ENCODE measurements around the gene INO80. TPM values are rescaled to one million over a fixed set of nuclear protein-coding genes. Genes with fewer than 3 reads are reported as not detected.

The INO80 gene
- total RNA-seq, 2 experiments from 2014 or later = 22.2 to 25.1 TPM

GRCh38 chr15:40999190-40999589 is 116.9 kb downstream of the INO80 start:
- ChIA-PET CTCF (no interaction called here), POLR2A (interaction anchor here (0.5 kb wide), 1 partner anchor 10 kb away, joined by 3 read pairs; no protein-coding TSS in a partner anchor)
- ATAC-seq = no peak
- H3K4me3 Mint-ChIP-seq = no peak overlapping the region
- no peak for DNase-seq
- no peak overlapping the region for H3K27ac Mint-ChIP-seq
- no peaks in the 10 kb centered on the region for H3K27me3 Mint-ChIP-seq
- intact Hi-C loops (cut with DNase I, micrococcal nuclease) = no loop called here
- H3K4me1 Mint-ChIP-seq = no peaks in the 10 kb centered on the region
- H3K9me3 Mint-ChIP-seq (ENCODE audit: low read depth) = no peaks in the 10 kb centered on the region
- peaks cover 32% of the 10 kb centered on the region for H3K36me3 Mint-ChIP-seq (ENCODE audit: low read depth)

- Mint-ChIP-seq H3K27ac (no peak overlapping the region), H3K4me1 (peaks cover 8% of the 10 kb centered on the region), H3K27me3 (no peaks in the 10 kb centered on the region), H3K9me3 (ENCODE audit: low read depth) (no peaks in the 10 kb centered on the region), H3K4me3 (no peak overlapping the region), H3K36me3 (ENCODE audit: low read depth) (peaks cover 37% of the 10 kb centered on the region)
- ChIA-PET POLR2A (no interaction called here), CTCF (no interaction called here)
- no peak for DNase-seq
- intact Hi-C loops (cut with DNase I, micrococcal nuclease) = no loop called here
- no peak for ATAC-seq
These were observed 120.4 kb downstream of the INO80 start for GRCh38 chr15:40995656-40996055.

GRCh38 chr15:40992825-40993224 is 123.3 kb downstream of the INO80 start:
- H3K27me3 Mint-ChIP-seq = no peaks in the 10 kb centered on the region
- CTCF ChIA-PET = interaction anchor here (0.7 to 1.3 kb wide), 4 partner anchors 9 to 51 kb away, joined by 3 to 5 read pairs (median 3); no protein-coding TSS in a partner anchor
- ATAC-seq = no peak
- no peak overlapping the region for H3K4me3 Mint-ChIP-seq
- intact Hi-C loops (cut with DNase I, micrococcal nuclease) = no loop called here
- peaks cover 15% of the 10 kb centered on the region for H3K4me1 Mint-ChIP-seq
- POLR2A ChIA-PET = no interaction called here
- DNase-seq = no peak
- no peak overlapping the region for H3K27ac Mint-ChIP-seq
- no peaks in the 10 kb centered on the region for H3K9me3 Mint-ChIP-seq (ENCODE audit: low read depth)
- H3K36me3 Mint-ChIP-seq (ENCODE audit: low read depth) = peaks cover 40% of the 10 kb centered on the region

- DNase-seq = no peak
- POLR2A ChIA-PET = no interaction called here
- no peaks in the 10 kb centered on the region for H3K27me3 Mint-ChIP-seq
- no peak overlapping the region for H3K27ac Mint-ChIP-seq
- peaks cover 15% of the 10 kb centered on the region for H3K4me1 Mint-ChIP-seq
- CTCF ChIA-PET = interaction anchor here (0.7 to 1.3 kb wide), 4 partner anchors 9 to 51 kb away, joined by 3 read pairs; no protein-coding TSS in a partner anchor
- H3K36me3 Mint-ChIP-seq (ENCODE audit: low read depth) = peaks cover 40% of the 10 kb centered on the region
- H3K4me3 Mint-ChIP-seq = no peak overlapping the region
- H3K9me3 Mint-ChIP-seq (ENCODE audit: low read depth) = no peaks in the 10 kb centered on the region
- intact Hi-C loops (cut with DNase I, micrococcal nuclease) = no loop called here
- ATAC-seq = no peak
These were observed 123.8 kb downstream of the INO80 start for GRCh38 chr15:40992241-40992741.

- Mint-ChIP-seq H3K4me1 (peaks cover 15% of the 10 kb centered on the region), H3K27me3 (no peaks in the 10 kb centered on the region), H3K27ac (peak overlapping the region; percentile 61), H3K36me3 (ENCODE audit: low read depth) (peaks cover 42% of the 10 kb centered on the region), H3K4me3 (no peak overlapping the region), H3K9me3 (ENCODE audit: low read depth) (no peaks in the 10 kb centered on the region)
- ATAC-seq (no peak), DNase-seq (no peak)
- intact Hi-C loops (cut with DNase I, micrococcal nuclease) = no loop called here
- CTCF ChIA-PET = interaction anchor here (0.6 to 1.5 kb wide), 4 partner anchors 16 to 282 kb away, joined by 3 to 5 read pairs (median 3); no protein-coding TSS in a partner anchor
- POLR2A ChIA-PET = no interaction called here
These were observed 124.7 kb downstream of the INO80 start for GRCh38 chr15:40991355-40991754.

- peak overlapping the region; percentile 61 for H3K27ac Mint-ChIP-seq
- H3K27me3 Mint-ChIP-seq = no peaks in the 10 kb centered on the region
- peaks cover 15% of the 10 kb centered on the region for H3K4me1 Mint-ChIP-seq
- intact Hi-C loops (cut with DNase I, micrococcal nuclease) = no loop called here
- H3K36me3 Mint-ChIP-seq (ENCODE audit: low read depth) = peaks cover 41% of the 10 kb centered on the region
- CTCF ChIA-PET = interaction anchor here (0.8 to 1.5 kb wide), 4 partner anchors 13 to 87 kb away, joined by 3 to 5 read pairs (median 3); no protein-coding TSS in a partner anchor
- no peaks in the 10 kb centered on the region for H3K9me3 Mint-ChIP-seq (ENCODE audit: low read depth)
- POLR2A ChIA-PET = interaction anchor here (0.6 kb wide), 1 partner anchor 15 kb away, joined by 4 read pairs; no protein-coding TSS in a partner anchor
- ATAC-seq (peak; percentile 62), DNase-seq (peak; percentile 19)
- H3K4me3 Mint-ChIP-seq = no peak overlapping the region
These were observed 125.3 kb downstream of the INO80 start for GRCh38 chr15:40990789-40991188.

DNA sequence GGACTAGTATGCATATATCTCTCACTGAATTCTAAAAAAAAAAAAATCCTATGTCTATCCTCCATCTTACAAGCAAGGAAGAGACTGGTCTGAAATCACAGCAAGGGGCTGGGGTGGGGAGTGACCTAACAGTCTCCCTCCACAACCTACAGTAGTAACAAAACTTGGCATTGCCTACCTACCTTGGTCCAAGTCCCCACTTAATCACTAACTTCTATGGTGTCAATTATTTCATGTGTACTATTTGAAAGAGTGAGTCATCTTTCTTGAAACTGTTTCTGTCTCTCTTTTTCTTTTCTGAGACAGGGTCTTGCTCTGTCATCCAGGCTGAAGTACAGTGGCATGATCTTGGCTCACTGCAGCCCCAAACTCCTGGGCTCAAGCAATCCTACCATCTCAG is 126.0 kb downstream of the INO80 start:
- intact Hi-C loops (cut with DNase I, micrococcal nuclease) = no loop called here
- CTCF ChIA-PET = interaction anchor here (0.8 to 1.5 kb wide), 4 partner anchors 13 to 84 kb away, joined by 3 to 5 read pairs (median 3); no protein-coding TSS in a partner anchor
- POLR2A ChIA-PET = interaction anchor here (0.7 kb wide), 1 partner anchor 9 kb away, joined by 3 read pairs; no protein-coding TSS in a partner anchor
- no peaks in the 10 kb centered on the region for H3K27me3 Mint-ChIP-seq
- ATAC-seq (peak; percentile 69), DNase-seq (no peak)
- peaks cover 15% of the 10 kb centered on the region for H3K4me1 Mint-ChIP-seq
- H3K4me3 Mint-ChIP-seq = no peak overlapping the region
- peak overlapping the region; percentile 61 for H3K27ac Mint-ChIP-seq
- H3K36me3 Mint-ChIP-seq (ENCODE audit: low read depth) = peaks cover 37% of the 10 kb centered on the region
- no peaks in the 10 kb centered on the region for H3K9me3 Mint-ChIP-seq (ENCODE audit: low read depth)

- intact Hi-C loops (cut with DNase I, micrococcal nuclease) = no loop called here
- peaks cover 40% of the 10 kb centered on the region for H3K36me3 Mint-ChIP-seq (ENCODE audit: low read depth)
- H3K4me1 Mint-ChIP-seq = peaks cover 15% of the 10 kb centered on the region
- DNase-seq (no peak), ATAC-seq (no peak)
- no peak overlapping the region for H3K4me3 Mint-ChIP-seq
- H3K27me3 Mint-ChIP-seq = no peaks in the 10 kb centered on the region
- no peaks in the 10 kb centered on the region for H3K9me3 Mint-ChIP-seq (ENCODE audit: low read depth)
- POLR2A ChIA-PET = interaction anchor here (0.6 kb wide), 1 partner anchor 9 kb away, joined by 5 read pairs; no protein-coding TSS in a partner anchor
- H3K27ac Mint-ChIP-seq = no peak overlapping the region
- CTCF ChIA-PET = interaction anchor here (0.7 to 1.0 kb wide), 3 partner anchors 46 to 572 kb away, joined by 3 read pairs; no protein-coding TSS in a partner anchor
These were observed 127.9 kb downstream of the INO80 start for GRCh38 chr15:40988156-40988555.

DNA sequence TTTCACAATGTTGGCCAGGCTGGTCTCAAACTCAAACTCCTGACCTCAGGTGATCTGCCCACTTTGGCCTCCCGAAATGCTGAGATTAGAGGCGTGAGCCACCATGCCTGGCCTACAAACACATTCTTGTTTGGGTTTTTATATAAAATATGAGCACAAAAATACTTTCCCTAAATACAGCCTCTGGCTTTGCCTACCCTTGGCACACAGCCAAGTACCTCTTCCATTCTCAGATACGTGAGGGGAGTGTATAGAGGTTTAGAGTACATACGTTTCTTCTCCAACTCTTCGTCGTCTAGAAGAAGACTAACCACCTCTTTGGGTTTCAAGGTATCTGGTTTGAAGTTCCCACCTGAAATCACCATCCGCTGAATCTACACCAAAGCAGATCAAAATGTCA is 129.3 kb downstream of the INO80 start:
- intact Hi-C loops (cut with DNase I, micrococcal nuclease) = no loop called here
- Mint-ChIP-seq H3K27me3 (no peaks in the 10 kb centered on the region), H3K9me3 (ENCODE audit: low read depth) (no peaks in the 10 kb centered on the region), H3K27ac (no peak overlapping the region), H3K4me1 (peaks cover 15% of the 10 kb centered on the region), H3K36me3 (ENCODE audit: low read depth) (peaks cover 43% of the 10 kb centered on the region), H3K4me3 (no peak overlapping the region)
- ChIA-PET POLR2A (no interaction called here), CTCF (no interaction called here)
- ATAC-seq (no peak), DNase-seq (no peak)

DNA sequence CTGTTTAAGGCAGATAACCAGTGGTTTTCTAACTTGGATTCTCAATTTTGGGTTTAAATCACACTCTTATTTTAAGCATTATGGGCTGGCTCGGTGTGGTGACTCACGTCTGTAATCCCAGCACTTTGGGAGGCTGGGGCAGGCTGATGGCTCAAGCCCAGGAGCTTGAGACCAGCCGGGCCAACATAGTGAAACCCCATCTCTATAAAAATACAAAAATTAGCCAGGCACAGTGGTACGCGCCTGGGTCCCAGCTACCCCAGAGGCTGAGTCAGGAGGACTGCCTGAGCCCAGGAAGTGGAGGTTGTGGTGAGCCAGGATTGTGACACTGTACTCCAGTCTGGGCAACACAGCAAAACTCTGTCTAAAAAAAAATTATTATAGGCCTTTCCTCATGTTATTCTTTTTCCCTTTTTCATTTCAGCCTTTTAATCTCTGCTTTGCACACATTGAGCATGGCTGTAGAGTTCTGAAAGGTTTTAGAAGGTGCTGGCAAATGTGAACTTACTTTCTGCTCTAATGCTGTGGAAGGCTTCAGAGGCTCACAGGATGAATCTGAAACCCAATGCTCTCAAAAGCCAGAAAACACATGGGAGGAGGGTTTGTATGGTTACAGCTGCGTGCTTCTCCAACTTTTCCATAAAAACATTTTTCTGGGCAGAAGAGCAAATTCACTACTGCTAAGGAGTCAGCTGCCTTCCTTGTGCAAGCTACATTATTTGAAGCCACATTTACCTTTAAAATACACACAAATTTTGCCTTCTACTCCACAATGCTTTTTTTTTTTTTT is 130.3 kb downstream of the INO80 start:
- H3K27me3 Mint-ChIP-seq = no peaks in the 10 kb centered on the region
- no peaks in the 10 kb centered on the region for H3K9me3 Mint-ChIP-seq (ENCODE audit: low read depth)
- ChIA-PET CTCF (no interaction called here), POLR2A (no interaction called here)
- intact Hi-C loops (cut with DNase I, micrococcal nuclease) = no loop called here
- ATAC-seq = no peak
- DNase-seq = no peak
- peaks cover 8% of the 10 kb centered on the region for H3K4me1 Mint-ChIP-seq
- H3K36me3 Mint-ChIP-seq (ENCODE audit: low read depth) = peaks cover 48% of the 10 kb centered on the region
- no peak overlapping the region for H3K4me3 Mint-ChIP-seq
- H3K27ac Mint-ChIP-seq = no peak overlapping the region

GRCh38 chr15:40984964-40985363 is 131.1 kb downstream of the INO80 start:
- CTCF ChIA-PET = no interaction called here
- POLR2A ChIA-PET = interaction anchor here (0.6 kb wide), 1 partner anchor 20 kb away, joined by 3 read pairs; no protein-coding TSS in a partner anchor
- Mint-ChIP-seq H3K27ac (peak overlapping the region; percentile 29), H3K9me3 (ENCODE audit: low read depth) (no peaks in the 10 kb centered on the region), H3K4me3 (no peak overlapping the region), H3K36me3 (ENCODE audit: low read depth) (peaks cover 49% of the 10 kb centered on the region), H3K27me3 (no peaks in the 10 kb centered on the region), H3K4me1 (peaks cover under 1% of the 10 kb centered on the region)
- DNase-seq = no peak
- no peak for ATAC-seq
- intact Hi-C loops (cut with DNase I, micrococcal nuclease) = no loop called here

Data from activated CD4-positive, alpha-beta T cell treated with anti-CD3 and anti-CD28 coated beads for 36 hours (primary cell).